ENCODE measurements around the gene PLA2G4C. TPM values are rescaled to one million over a fixed set of nuclear protein-coding genes. Genes with fewer than 3 reads are reported as not detected.

PLA2G4C gene
- total RNA-seq, 1 donor from 2014 or later = 4.1 TPM

GRCh38 chr19:48137411-48137810 lies 26.8 kb upstream of the PLA2G4C start:
- H3K27me3 Mint-ChIP-seq (ENCODE audit: low read depth, unreplicated experiment) = no peaks in the 10 kb centered on the region
- Histone ChIP-seq H3K36me3 (ENCODE audit: insufficient read depth, low read length) (no peaks in the 10 kb centered on the region), H4K20me1 (ENCODE audit: insufficient read depth, low read length) (no peaks in the 10 kb centered on the region), H3K9ac (ENCODE audit: low read length) (no peak overlapping the region), H3K4me2 (ENCODE audit: low read length) (no peak overlapping the region), H3K27ac (ENCODE audit: low read depth, low read length) (no peak overlapping the region), H3K27me3 (ENCODE audit: insufficient read depth, low read length) (no peaks in the 10 kb centered on the region), H3K4me1 (ENCODE audit: insufficient read depth, low read length) (no peaks in the 10 kb centered on the region), H3K9me3 (ENCODE audit: insufficient read depth, low read depth, low read length) (no peaks in the 10 kb centered on the region), H2AFZ (ENCODE audit: low read depth, low read length) (no peak overlapping the region), H3K4me3 (ENCODE audit: insufficient read depth, low read depth, low read length) (no peak overlapping the region), H3K79me2 (ENCODE audit: insufficient read depth, low read length) (no peaks in the 10 kb centered on the region)
- H3K36me3 Mint-ChIP-seq (ENCODE audit: low read depth, unreplicated experiment) = peaks cover 14% of the 10 kb centered on the region
- H3K4me1 Mint-ChIP-seq (ENCODE audit: low read depth, unreplicated experiment) = no peaks in the 10 kb centered on the region
- DNase-seq (ENCODE audit: low read depth) (no peak), FAIRE-seq (no peak)
- TF ChIP-seq EZH2 (IDR thresholded peaks at IDR 0.05; ENCODE audit: insufficient read depth, low read length) (no peak), CTCF (IDR thresholded peaks at IDR 0.05; ENCODE audit: insufficient read depth, low read depth, low read length) (no peak)
- H3K4me3 Mint-ChIP-seq (ENCODE audit: unreplicated experiment) = no peak overlapping the region
- no peak overlapping the region for H3K27ac Mint-ChIP-seq (ENCODE audit: unreplicated experiment)
- no peaks in the 10 kb centered on the region for H3K9me3 Mint-ChIP-seq (ENCODE audit: unreplicated experiment)

- Histone ChIP-seq H3K4me2 (ENCODE audit: low read length) (no peak overlapping the region), H3K27ac (ENCODE audit: low read depth, low read length) (no peak overlapping the region), H3K27me3 (ENCODE audit: insufficient read depth, low read length) (no peaks in the 10 kb centered on the region), H3K9me3 (ENCODE audit: insufficient read depth, low read depth, low read length) (no peaks in the 10 kb centered on the region), H2AFZ (ENCODE audit: low read depth, low read length) (no peak overlapping the region), H3K4me1 (ENCODE audit: insufficient read depth, low read length) (no peaks in the 10 kb centered on the region), H3K79me2 (ENCODE audit: insufficient read depth, low read length) (no peaks in the 10 kb centered on the region), H3K36me3 (ENCODE audit: insufficient read depth, low read length) (no peaks in the 10 kb centered on the region), H3K4me3 (ENCODE audit: insufficient read depth, low read depth, low read length) (no peak overlapping the region), H3K9ac (ENCODE audit: low read length) (no peak overlapping the region), H4K20me1 (ENCODE audit: insufficient read depth, low read length) (no peaks in the 10 kb centered on the region)
- Mint-ChIP-seq H3K27ac (ENCODE audit: unreplicated experiment) (no peak overlapping the region), H3K36me3 (ENCODE audit: low read depth, unreplicated experiment) (peaks cover 16% of the 10 kb centered on the region), H3K4me3 (ENCODE audit: unreplicated experiment) (no peak overlapping the region), H3K4me1 (ENCODE audit: low read depth, unreplicated experiment) (no peaks in the 10 kb centered on the region), H3K27me3 (ENCODE audit: low read depth, unreplicated experiment) (no peaks in the 10 kb centered on the region), H3K9me3 (ENCODE audit: unreplicated experiment) (no peaks in the 10 kb centered on the region)
- FAIRE-seq (no peak), DNase-seq (ENCODE audit: low read depth) (no peak)
- TF ChIP-seq EZH2 (IDR thresholded peaks at IDR 0.05; ENCODE audit: insufficient read depth, low read length) (no peak), CTCF (IDR thresholded peaks at IDR 0.05; ENCODE audit: insufficient read depth, low read depth, low read length) (no peak)
Measured at GRCh38 chr19:48136547-48136946, 25.9 kb upstream of the PLA2G4C start.

- no peak overlapping the region for H3K27ac ChIP-seq (ENCODE audit: low read depth, low read length)
- peaks cover 3% of the 10 kb centered on the region for H3K36me3 ChIP-seq (ENCODE audit: insufficient read depth, low read length)
- H3K27ac Mint-ChIP-seq (ENCODE audit: unreplicated experiment) = no peak overlapping the region
- H3K9ac ChIP-seq (ENCODE audit: low read length) = no peak overlapping the region
- H3K36me3 Mint-ChIP-seq (ENCODE audit: low read depth, unreplicated experiment) = peaks cover 24% of the 10 kb centered on the region
- no peak overlapping the region for H3K4me3 ChIP-seq (ENCODE audit: insufficient read depth, low read depth, low read length)
- no peak overlapping the region for H3K4me2 ChIP-seq (ENCODE audit: low read length)
- H3K4me1 ChIP-seq (ENCODE audit: insufficient read depth, low read length) = no peaks in the 10 kb centered on the region
- H4K20me1 ChIP-seq (ENCODE audit: insufficient read depth, low read length) = no peaks in the 10 kb centered on the region
- H3K4me1 Mint-ChIP-seq (ENCODE audit: low read depth, unreplicated experiment) = no peaks in the 10 kb centered on the region
- no peak for TF ChIP-seq EZH2 (IDR thresholded peaks at IDR 0.05; ENCODE audit: insufficient read depth, low read length)
- TF ChIP-seq CTCF (IDR thresholded peaks at IDR 0.05; ENCODE audit: insufficient read depth, low read depth, low read length) = no peak
- FAIRE-seq = no peak
- H3K9me3 Mint-ChIP-seq (ENCODE audit: unreplicated experiment) = no peaks in the 10 kb centered on the region
- H3K27me3 ChIP-seq (ENCODE audit: insufficient read depth, low read length) = no peaks in the 10 kb centered on the region
- H3K27me3 Mint-ChIP-seq (ENCODE audit: low read depth, unreplicated experiment) = no peaks in the 10 kb centered on the region
- H3K9me3 ChIP-seq (ENCODE audit: insufficient read depth, low read depth, low read length) = no peaks in the 10 kb centered on the region
- no peak overlapping the region for H3K4me3 Mint-ChIP-seq (ENCODE audit: unreplicated experiment)
- no peak for DNase-seq (ENCODE audit: low read depth)
- no peak overlapping the region for H2AFZ ChIP-seq (ENCODE audit: low read depth, low read length)
- no peaks in the 10 kb centered on the region for H3K79me2 ChIP-seq (ENCODE audit: insufficient read depth, low read length)
Measured at GRCh38 chr19:48135411-48135810, 24.8 kb upstream of the PLA2G4C start.

All from astrocyte (in vitro differentiated cells and primary cell).